ENCODE results near the gene CEMIP. TPM values are rescaled to one million over a fixed set of nuclear protein-coding genes. Genes with fewer than 3 reads are reported as not detected.

The CEMIP gene
- total RNA-seq, 2 donors from 2014 or later = 1.1 to 1.2 TPM

DNA sequence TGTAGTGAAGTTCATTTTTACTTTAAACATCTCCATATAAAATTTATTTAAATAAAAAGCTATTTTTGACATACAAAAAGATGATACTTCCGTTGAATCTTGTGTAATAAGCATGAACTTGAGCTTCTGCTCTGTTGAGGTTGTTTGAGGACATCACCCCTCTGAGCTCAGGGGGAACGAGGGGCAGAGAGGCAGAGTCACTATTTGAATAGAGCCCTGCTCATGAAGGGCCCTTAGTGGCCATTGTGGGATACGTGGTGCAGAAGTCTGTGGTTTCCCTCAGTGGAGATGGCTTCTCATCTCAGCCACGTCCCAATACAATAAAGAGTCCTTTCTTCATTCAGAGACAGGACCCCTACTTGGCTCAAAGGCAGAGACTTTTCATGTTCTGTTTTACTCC lies 10.6 kb downstream of the CEMIP start:
- Histone ChIP-seq H3K4me1 (ENCODE audit: control insufficient read depth in 1 of 2, low read depth in 2 of 2) (no peaks in the 10 kb centered on the region), H3K9me3 (no peaks in the 10 kb centered on the region), H3K27me3 (replicated peaks; ENCODE audit: insufficient read depth) (no peaks in the 10 kb centered on the region), H3K36me3 (no peaks in the 10 kb centered on the region), H3K27ac (no peak overlapping the region), H3K4me3 (no peak overlapping the region)
- no peak for ATAC-seq (ENCODE audit: insufficient number of reproducible peaks, low FRiP score, low read depth)
- DNase-seq (ENCODE audit: low spot score) = no peak
- TF ChIP-seq, protein P1, sequence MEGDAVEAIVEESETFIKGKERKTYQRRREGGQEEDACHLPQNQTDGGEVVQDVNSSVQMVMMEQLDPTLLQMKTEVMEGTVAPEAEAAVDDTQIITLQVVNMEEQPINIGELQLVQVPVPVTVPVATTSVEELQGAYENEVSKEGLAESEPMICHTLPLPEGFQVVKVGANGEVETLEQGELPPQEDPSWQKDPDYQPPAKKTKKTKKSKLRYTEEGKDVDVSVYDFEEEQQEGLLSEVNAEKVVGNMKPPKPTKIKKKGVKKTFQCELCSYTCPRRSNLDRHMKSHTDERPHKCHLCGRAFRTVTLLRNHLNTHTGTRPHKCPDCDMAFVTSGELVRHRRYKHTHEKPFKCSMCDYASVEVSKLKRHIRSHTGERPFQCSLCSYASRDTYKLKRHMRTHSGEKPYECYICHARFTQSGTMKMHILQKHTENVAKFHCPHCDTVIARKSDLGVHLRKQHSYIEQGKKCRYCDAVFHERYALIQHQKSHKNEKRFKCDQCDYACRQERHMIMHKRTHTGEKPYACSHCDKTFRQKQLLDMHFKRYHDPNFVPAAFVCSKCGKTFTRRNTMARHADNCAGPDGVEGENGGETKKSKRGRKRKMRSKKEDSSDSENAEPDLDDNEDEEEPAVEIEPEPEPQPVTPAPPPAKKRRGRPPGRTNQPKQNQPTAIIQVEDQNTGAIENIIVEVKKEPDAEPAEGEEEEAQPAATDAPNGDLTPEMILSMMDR (IDR thresholded peaks at IDR 0.05) = no peak

DNA sequence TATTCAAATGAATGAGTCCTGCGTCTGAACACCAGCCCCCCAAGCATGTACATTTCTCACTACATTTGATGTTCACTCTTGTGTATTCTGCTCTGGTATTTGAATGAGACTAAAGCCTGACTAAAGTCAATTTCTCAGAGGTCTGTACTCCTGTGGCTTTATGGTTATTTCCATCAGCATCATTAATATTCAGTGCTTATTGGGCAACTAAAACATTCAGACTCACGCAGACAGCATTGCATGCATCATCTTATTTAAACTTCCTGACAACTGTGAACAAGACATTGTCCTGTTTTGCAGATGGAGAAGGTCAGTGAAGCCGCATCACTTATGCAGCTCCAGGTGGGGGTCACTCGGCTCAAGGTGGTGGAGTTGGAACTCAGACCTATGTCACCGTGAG lies 11.1 kb downstream of the CEMIP start:
- Histone ChIP-seq H3K36me3 (no peaks in the 10 kb centered on the region), H3K9me3 (no peaks in the 10 kb centered on the region), H3K27me3 (replicated peaks; ENCODE audit: insufficient read depth) (no peaks in the 10 kb centered on the region), H3K4me1 (ENCODE audit: control insufficient read depth in 1 of 2, low read depth in 2 of 2) (no peaks in the 10 kb centered on the region), H3K4me3 (no peak overlapping the region), H3K27ac (no peak overlapping the region)
- DNase-seq (ENCODE audit: low spot score) = no peak
- no peak for ATAC-seq (ENCODE audit: insufficient number of reproducible peaks, low FRiP score, low read depth)
- TF ChIP-seq, protein P1 (IDR thresholded peaks at IDR 0.05) = no peak

DNA sequence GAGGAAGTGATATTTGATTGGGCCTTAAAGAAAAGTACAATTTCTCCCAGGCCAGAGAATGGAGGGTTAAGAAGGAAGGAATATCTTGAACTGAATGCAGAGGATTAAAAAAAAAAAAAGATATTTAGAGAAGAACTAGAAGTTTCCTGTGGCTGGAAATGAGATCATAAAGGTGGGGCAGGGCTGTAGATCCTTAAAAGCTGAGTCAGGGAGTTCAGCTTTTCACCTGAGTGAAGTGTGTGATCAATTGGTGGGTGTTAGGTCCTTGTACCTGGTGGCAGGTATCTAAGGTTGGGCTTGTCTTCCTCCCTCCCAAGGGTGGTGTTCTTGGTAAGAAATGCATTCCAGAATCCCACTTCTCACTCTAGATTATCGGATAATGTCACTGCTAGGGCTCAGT lies 11.8 kb downstream of the CEMIP start:
- ATAC-seq (ENCODE audit: insufficient number of reproducible peaks, low FRiP score, low read depth) = no peak
- no peaks in the 10 kb centered on the region for H3K9me3 ChIP-seq
- TF ChIP-seq, protein P1 (IDR thresholded peaks at IDR 0.05) = no peak
- H3K27ac ChIP-seq = no peak overlapping the region
- no peak overlapping the region for H3K4me3 ChIP-seq
- no peak for DNase-seq (ENCODE audit: low spot score)
- no peaks in the 10 kb centered on the region for H3K27me3 ChIP-seq (replicated peaks; ENCODE audit: insufficient read depth)
- no peaks in the 10 kb centered on the region for H3K4me1 ChIP-seq (ENCODE audit: control insufficient read depth in 1 of 2, low read depth in 2 of 2)
- no peaks in the 10 kb centered on the region for H3K36me3 ChIP-seq

DNA sequence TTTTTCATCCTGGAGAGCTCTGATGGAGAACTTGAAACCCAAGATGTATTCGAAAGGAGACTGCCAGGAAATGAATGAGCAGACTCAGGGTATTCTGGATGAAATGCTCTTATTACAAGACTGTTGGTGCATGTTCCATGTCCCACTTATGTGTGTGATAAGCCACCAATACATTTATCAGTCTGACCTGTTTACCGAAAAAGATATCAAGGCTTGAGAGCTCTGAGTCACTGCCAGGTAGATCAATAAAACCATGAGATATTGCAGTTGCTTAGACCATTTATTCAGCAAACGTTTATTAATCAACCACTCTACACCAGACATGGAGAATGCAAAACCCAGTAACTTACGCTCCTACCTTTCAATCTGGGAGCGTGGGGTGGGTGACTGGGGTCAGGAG lies 17.2 kb downstream of the CEMIP start:
- DNase-seq (ENCODE audit: low spot score) (no peak), ATAC-seq (ENCODE audit: insufficient number of reproducible peaks, low FRiP score, low read depth) (no peak)
- no peak overlapping the region for H3K4me3 ChIP-seq

DNA sequence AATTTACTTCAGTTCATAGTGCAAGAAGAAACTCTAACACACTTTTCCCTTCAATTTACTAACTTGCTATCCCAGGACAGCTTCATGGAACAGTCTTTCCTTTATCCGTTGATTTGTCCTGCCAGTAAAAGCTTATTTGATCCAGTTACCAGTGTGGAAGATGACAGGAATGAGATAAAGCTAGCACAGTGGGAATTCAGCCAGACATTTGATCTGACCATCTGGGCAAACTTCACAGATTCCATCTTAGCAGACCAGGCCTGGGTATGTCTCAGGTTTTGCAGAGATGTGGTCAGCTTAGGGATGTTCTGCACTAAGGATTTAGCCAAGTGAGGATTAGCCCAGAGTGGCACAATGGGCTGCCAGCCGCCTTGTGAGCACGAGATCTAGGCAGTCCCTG lies 19.7 kb downstream of the CEMIP start:
- Histone ChIP-seq H3K4me1 (ENCODE audit: control insufficient read depth in 1 of 2, low read depth in 2 of 2) (no peaks in the 10 kb centered on the region), H3K9me3 (no peaks in the 10 kb centered on the region), H3K27me3 (replicated peaks; ENCODE audit: insufficient read depth) (no peaks in the 10 kb centered on the region), H3K4me3 (no peak overlapping the region), H3K27ac (no peak overlapping the region), H3K36me3 (no peaks in the 10 kb centered on the region)
- TF ChIP-seq, protein P1 (IDR thresholded peaks at IDR 0.05) = no peak
- DNase-seq (ENCODE audit: low spot score) (no peak), ATAC-seq (ENCODE audit: insufficient number of reproducible peaks, low FRiP score, low read depth) (no peak)

More for the DNA sequence above, 17.2 kb downstream of the CEMIP start:
- Histone ChIP-seq H3K9me3 (no peaks in the 10 kb centered on the region), H3K27me3 (replicated peaks; ENCODE audit: insufficient read depth) (no peaks in the 10 kb centered on the region), H3K27ac (no peak overlapping the region), H3K4me1 (ENCODE audit: control insufficient read depth in 1 of 2, low read depth in 2 of 2) (no peaks in the 10 kb centered on the region), H3K36me3 (no peaks in the 10 kb centered on the region)
- TF ChIP-seq, protein P1 (IDR thresholded peaks at IDR 0.05) = no peak

Measured in thoracic aorta (tissue), 2 donors.